ENCODE results near the gene DNASE1L1. TPM values are rescaled to one million over a fixed set of nuclear protein-coding genes. Genes with fewer than 3 reads are reported as not detected.
A peak's percentile ranks its signal among the peaks of the same experiment; 100 is the strongest.

DNASE1L1 gene
- polyA plus RNA-seq, 1 donor (not counting 4 experiments of a cell fraction or from before 2014, with no cell fraction given): 17.1 TPM

DNA sequence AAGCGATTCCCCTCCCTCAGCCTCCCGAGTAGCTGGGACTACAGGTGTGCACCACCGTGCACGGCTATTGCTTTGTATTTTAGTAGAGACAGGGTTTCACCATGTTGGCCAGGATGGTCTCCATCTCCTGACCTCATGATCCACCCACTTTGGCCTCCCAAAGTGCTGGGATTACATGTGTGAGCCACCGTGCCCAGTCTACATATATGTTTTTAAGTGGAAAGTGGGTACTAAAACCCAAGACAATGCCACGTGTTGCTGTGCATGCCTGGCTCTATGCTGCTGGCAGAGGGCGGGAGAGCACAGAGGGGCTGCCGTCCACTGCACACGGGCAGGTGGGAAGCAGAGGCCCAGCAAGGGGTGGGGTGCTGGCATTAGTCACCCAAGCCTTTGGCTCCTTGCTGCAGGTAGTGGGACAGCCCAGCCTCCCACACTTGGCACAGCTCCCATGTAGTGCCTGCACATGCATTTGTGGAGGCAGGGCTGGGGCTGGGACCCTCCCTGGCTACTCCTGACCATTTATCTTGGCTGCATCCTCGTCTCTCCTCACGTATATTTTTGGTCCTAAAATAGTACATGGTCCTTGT lies 26.5 kb downstream of the DNASE1L1 start:
- H3K9me3 ChIP-seq (ENCODE audit: control insufficient read depth, low read depth, low read length): no peaks in the 10 kb centered on the region
- no peak overlapping the region for H3K4me2 ChIP-seq (ENCODE audit: control insufficient read depth, extremely low read depth, insufficient read depth, low read depth, low read length)
- no peaks in the 10 kb centered on the region for H3K9me1 ChIP-seq (ENCODE audit: control insufficient read depth, extremely low read depth, insufficient read depth, low read length)
- peaks cover 1 to 10% of the 10 kb centered on the region in 2 experiments for H3K36me3 ChIP-seq (ENCODE audit: control insufficient read depth in 2 of 2, extremely low read depth in 1 of 2, insufficient read depth in 2 of 2, low read length in 2 of 2)
- H3K79me2 ChIP-seq (ENCODE audit: control insufficient read depth, insufficient read depth, low read length): peaks cover 13% of the 10 kb centered on the region
- no peak overlapping the region for H2AFZ ChIP-seq (ENCODE audit: control insufficient read depth, low read length)
- FAIRE-seq (no peak), DNase-seq (ENCODE audit: low read depth, low spot score) (no peak)
- dilution Hi-C loops (cut with MboI; ENCODE audit: extremely low pct_ligation_motif_present, low sequenced_read_pairs): no loop called here
- no peak for TF ChIP-seq EZH2 (IDR thresholded peaks at IDR 0.05; ENCODE audit: low read length)
- TF ChIP-seq, protein P1, sequence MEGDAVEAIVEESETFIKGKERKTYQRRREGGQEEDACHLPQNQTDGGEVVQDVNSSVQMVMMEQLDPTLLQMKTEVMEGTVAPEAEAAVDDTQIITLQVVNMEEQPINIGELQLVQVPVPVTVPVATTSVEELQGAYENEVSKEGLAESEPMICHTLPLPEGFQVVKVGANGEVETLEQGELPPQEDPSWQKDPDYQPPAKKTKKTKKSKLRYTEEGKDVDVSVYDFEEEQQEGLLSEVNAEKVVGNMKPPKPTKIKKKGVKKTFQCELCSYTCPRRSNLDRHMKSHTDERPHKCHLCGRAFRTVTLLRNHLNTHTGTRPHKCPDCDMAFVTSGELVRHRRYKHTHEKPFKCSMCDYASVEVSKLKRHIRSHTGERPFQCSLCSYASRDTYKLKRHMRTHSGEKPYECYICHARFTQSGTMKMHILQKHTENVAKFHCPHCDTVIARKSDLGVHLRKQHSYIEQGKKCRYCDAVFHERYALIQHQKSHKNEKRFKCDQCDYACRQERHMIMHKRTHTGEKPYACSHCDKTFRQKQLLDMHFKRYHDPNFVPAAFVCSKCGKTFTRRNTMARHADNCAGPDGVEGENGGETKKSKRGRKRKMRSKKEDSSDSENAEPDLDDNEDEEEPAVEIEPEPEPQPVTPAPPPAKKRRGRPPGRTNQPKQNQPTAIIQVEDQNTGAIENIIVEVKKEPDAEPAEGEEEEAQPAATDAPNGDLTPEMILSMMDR (optimal IDR thresholded peaks at IDR 0.05 in 1 of 3, IDR thresholded peaks at IDR 0.05 in 1 of 3, conservative IDR thresholded peaks at IDR 0.05 in 1 of 3; ENCODE audit: extremely low read depth in 1 of 3, insufficient read depth in 2 of 3, low read length in 3 of 3): no peak
- H3K4me3 ChIP-seq (ENCODE audit: control insufficient read depth in 2 of 3, extremely low read depth in 1 of 3, insufficient read depth in 2 of 3, low read depth in 1 of 3, low read length in 3 of 3): no peak overlapping the region
- H3K9ac ChIP-seq (ENCODE audit: control insufficient read depth, extremely low read depth, insufficient read depth, low read length): no peak overlapping the region
- H3K27ac ChIP-seq (ENCODE audit: control insufficient read depth, insufficient read depth, low read length): no peak overlapping the region
- no peaks in the 10 kb centered on the region for H3K27me3 ChIP-seq (ENCODE audit: control insufficient read depth, extremely low read depth, insufficient read depth, low read length)
- H4K20me1 ChIP-seq (ENCODE audit: control insufficient read depth, extremely low read depth, insufficient read depth, low read length): no peaks in the 10 kb centered on the region
- H3K4me1 ChIP-seq (ENCODE audit: control insufficient read depth, extremely low read depth, insufficient read depth, low read length): peaks cover 9% of the 10 kb centered on the region

DNA sequence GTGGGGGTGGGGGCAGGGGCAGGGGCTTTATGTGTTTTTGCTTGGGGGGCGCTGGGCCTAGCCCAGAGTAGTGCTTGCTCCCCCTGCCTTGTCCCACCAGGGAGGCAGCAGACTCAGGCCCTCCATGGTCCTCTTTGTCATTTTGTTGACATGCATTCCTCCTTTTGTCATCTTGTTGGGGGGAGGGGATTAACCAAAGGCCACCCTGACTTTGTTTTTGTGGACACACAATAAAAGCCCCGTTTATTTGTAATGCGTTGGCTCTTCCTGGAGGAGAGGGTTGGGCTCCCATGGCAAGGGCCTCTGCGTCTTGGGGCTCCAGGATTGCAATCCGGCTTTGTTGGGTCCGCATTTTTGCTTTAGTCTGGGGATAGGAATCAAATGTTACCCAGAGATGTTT lies 27.8 kb downstream of the DNASE1L1 start:
- Histone ChIP-seq H3K27ac (ENCODE audit: control insufficient read depth, insufficient read depth, low read length) (no peak overlapping the region), H3K9me3 (ENCODE audit: control insufficient read depth, low read depth, low read length) (no peaks in the 10 kb centered on the region), H3K4me1 (ENCODE audit: control insufficient read depth, extremely low read depth, insufficient read depth, low read length) (peaks cover 9% of the 10 kb centered on the region), H3K79me2 (ENCODE audit: control insufficient read depth, insufficient read depth, low read length) (peaks cover 13% of the 10 kb centered on the region), H4K20me1 (ENCODE audit: control insufficient read depth, extremely low read depth, insufficient read depth, low read length) (no peaks in the 10 kb centered on the region), H3K9ac (ENCODE audit: control insufficient read depth, extremely low read depth, insufficient read depth, low read length) (no peak overlapping the region), H2AFZ (ENCODE audit: control insufficient read depth, low read length) (no peak overlapping the region), H3K9me1 (ENCODE audit: control insufficient read depth, extremely low read depth, insufficient read depth, low read length) (no peaks in the 10 kb centered on the region), H3K27me3 (ENCODE audit: control insufficient read depth, extremely low read depth, insufficient read depth, low read length) (no peaks in the 10 kb centered on the region), H3K4me2 (ENCODE audit: control insufficient read depth, extremely low read depth, insufficient read depth, low read depth, low read length) (no peak overlapping the region), H3K4me3 (ENCODE audit: control insufficient read depth in 2 of 3, extremely low read depth in 1 of 3, insufficient read depth in 2 of 3, low read depth in 1 of 3, low read length in 3 of 3) (no peak overlapping the region), H3K36me3 (ENCODE audit: control insufficient read depth in 2 of 2, extremely low read depth in 1 of 2, insufficient read depth in 2 of 2, low read length in 2 of 2) (peaks cover 1 to 10% of the 10 kb centered on the region in 2 experiments)
- dilution Hi-C loops (cut with MboI; ENCODE audit: extremely low pct_ligation_motif_present, low sequenced_read_pairs): no loop called here
- no peak for FAIRE-seq
- DNase-seq (ENCODE audit: low read depth, low spot score): no peak
- TF ChIP-seq EZH2 (IDR thresholded peaks at IDR 0.05; ENCODE audit: low read length): no peak

- no peak overlapping the region for H3K9ac ChIP-seq (ENCODE audit: control insufficient read depth, extremely low read depth, insufficient read depth, low read length)
- H3K9me1 ChIP-seq (ENCODE audit: control insufficient read depth, extremely low read depth, insufficient read depth, low read length): no peaks in the 10 kb centered on the region
- FAIRE-seq (no peak), DNase-seq (ENCODE audit: low read depth, low spot score) (no peak)
- H3K4me3 ChIP-seq (ENCODE audit: control insufficient read depth in 2 of 3, extremely low read depth in 1 of 3, insufficient read depth in 2 of 3, low read depth in 1 of 3, low read length in 3 of 3): peak overlapping the region in 1 of 3 experiments; percentile 85
- H3K4me2 ChIP-seq (ENCODE audit: control insufficient read depth, extremely low read depth, insufficient read depth, low read depth, low read length): peak overlapping the region; percentile 68
- H3K27ac ChIP-seq (ENCODE audit: control insufficient read depth, insufficient read depth, low read length): no peak overlapping the region
- no peak overlapping the region for H2AFZ ChIP-seq (ENCODE audit: control insufficient read depth, low read length)
- TF ChIP-seq, protein P1 (optimal IDR thresholded peaks at IDR 0.05 in 1 of 3, IDR thresholded peaks at IDR 0.05 in 1 of 3, conservative IDR thresholded peaks at IDR 0.05 in 1 of 3; ENCODE audit: extremely low read depth in 1 of 3, insufficient read depth in 2 of 3, low read length in 3 of 3): no peak
- no peak for TF ChIP-seq EZH2 (IDR thresholded peaks at IDR 0.05; ENCODE audit: low read length)
- H3K79me2 ChIP-seq (ENCODE audit: control insufficient read depth, insufficient read depth, low read length): peaks cover 13% of the 10 kb centered on the region
- no peaks in the 10 kb centered on the region for H4K20me1 ChIP-seq (ENCODE audit: control insufficient read depth, extremely low read depth, insufficient read depth, low read length)
- H3K27me3 ChIP-seq (ENCODE audit: control insufficient read depth, extremely low read depth, insufficient read depth, low read length): no peaks in the 10 kb centered on the region
- H3K9me3 ChIP-seq (ENCODE audit: control insufficient read depth, low read depth, low read length): no peaks in the 10 kb centered on the region
- H3K4me1 ChIP-seq (ENCODE audit: control insufficient read depth, extremely low read depth, insufficient read depth, low read length): peaks cover 9% of the 10 kb centered on the region
- dilution Hi-C loops (cut with MboI; ENCODE audit: extremely low pct_ligation_motif_present, low sequenced_read_pairs): no loop called here
- peaks cover 1 to 10% of the 10 kb centered on the region in 2 experiments for H3K36me3 ChIP-seq (ENCODE audit: control insufficient read depth in 2 of 2, extremely low read depth in 1 of 2, insufficient read depth in 2 of 2, low read length in 2 of 2)
These were observed 28.3 kb downstream of the DNASE1L1 start for GRCh38 chrX:154380787-154381186.

All from keratinocyte (primary cell).